Measurements from ENCODE around the gene UQCC5.

UQCC5 gene

GRCh38 chr3:52519445-52520140, 16.8 kb upstream of the UQCC5 start:
- no peak overlapping the region for H3K4me3 ChIP-seq (ENCODE audit: low read depth, low read length)
- no peak for DNase-seq (ENCODE audit: low read depth)
- no peak for TF ChIP-seq CTCF (IDR thresholded peaks at IDR 0.05; ENCODE audit: insufficient read depth, low read depth, low read length, missing control alignments)

GRCh38 chr3:52520141-52520667, 16.2 kb upstream of the UQCC5 start:
- H3K4me3 ChIP-seq (ENCODE audit: low read depth, low read length), result no peak overlapping the region
- DNase-seq (ENCODE audit: low read depth), result no peak
- no peak for TF ChIP-seq CTCF (IDR thresholded peaks at IDR 0.05; ENCODE audit: insufficient read depth, low read depth, low read length, missing control alignments)

- DNase-seq (ENCODE audit: low read depth), result no peak
- no peak for TF ChIP-seq CTCF (IDR thresholded peaks at IDR 0.05; ENCODE audit: insufficient read depth, low read depth, low read length, missing control alignments)
- H3K4me3 ChIP-seq (ENCODE audit: low read depth, low read length), result no peak overlapping the region
Observed at GRCh38 chr3:52520716-52521487, 15.5 kb upstream of the UQCC5 start.

- no peak for TF ChIP-seq CTCF (IDR thresholded peaks at IDR 0.05; ENCODE audit: insufficient read depth, low read depth, low read length, missing control alignments)
- H3K4me3 ChIP-seq (ENCODE audit: low read depth, low read length), result no peak overlapping the region
- no peak for DNase-seq (ENCODE audit: low read depth)
Observed at GRCh38 chr3:52521488-52521824, 14.9 kb upstream of the UQCC5 start.

GRCh38 chr3:52521881-52522650, 14.3 kb upstream of the UQCC5 start:
- no peak overlapping the region for H3K4me3 ChIP-seq (ENCODE audit: low read depth, low read length)
- no peak for TF ChIP-seq CTCF (IDR thresholded peaks at IDR 0.05; ENCODE audit: insufficient read depth, low read depth, low read length, missing control alignments)
- DNase-seq (ENCODE audit: low read depth), result no peak

- no peak for TF ChIP-seq CTCF (IDR thresholded peaks at IDR 0.05; ENCODE audit: insufficient read depth, low read depth, low read length, missing control alignments)
- DNase-seq (ENCODE audit: low read depth), result no peak
- H3K4me3 ChIP-seq (ENCODE audit: low read depth, low read length), result no peak overlapping the region
Observed at GRCh38 chr3:52522651-52523251, 13.7 kb upstream of the UQCC5 start.
